AG04449 (cell line): ENCODE data around the gene GSAP.

ENCODE experiments used
- CTCF ChIA-PET: fragments of 350-600 bp; formaldehyde crosslinking; extraction: SDS; loops from one replicate; lab custom pipeline; 2021; ENCODE audit warnings: antibody characterized with exemption; lab: Yijun Ruan, JAX
- POLR2A ChIA-PET: fragments of 400-600, 350-600 bp; formaldehyde crosslinking; extraction: SDS; loops from one replicate; lab custom pipeline; 2020; ENCODE audit warnings: antibody characterized with exemption, inconsistent platforms; lab: Yijun Ruan, JAX
- DNase-seq: peaks from one replicate; pipeline ENCODE4 v3.0.0-alpha.2; 2010; ENCODE audit warnings: low read depth, low spot score
- H3K4me3 ChIP-seq: 2 replicates; pipeline ENCODE4 v1.5.1; 2011; ENCODE audit warnings: low read depth, mild to moderate bottlenecking, control low read depth, low read length
- CTCF ChIP-seq: IDR thresholded peaks from one replicate; pipeline ENCODE4 v1.5.1; 2011; ENCODE audit warnings: mild to moderate bottlenecking, moderate library complexity, low read length, control low read depth, inconsistent platforms; ENCODE audit not compliant: insufficient read depth; ENCODE audit errors: missing control alignments

Gene GSAP

GRCh38 chr7:77416621-77417371, 647 bp upstream of the GSAP start:
- ChIA-PET CTCF (interaction anchor here (5.1 kb wide), 1 partner anchor 9 kb away, joined by 24 read pairs; no protein-coding TSS in a partner anchor), POLR2A (no interaction called here)
- H3K4me3 ChIP-seq: peak overlapping the region; percentile 62
- DNase-seq: no peak
- TF ChIP-seq CTCF: no peak

GRCh38 chr7:77415476-77415822, 700 bp downstream of the GSAP start:
- peak overlapping the region; percentile 62 for H3K4me3 ChIP-seq
- DNase-seq: no peak
- TF ChIP-seq CTCF: no peak
- ChIA-PET CTCF (interaction anchor here (5.1 kb wide), 1 partner anchor 11 kb away, joined by 24 read pairs; no protein-coding TSS in a partner anchor), POLR2A (no interaction called here)

- no peak overlapping the region for H3K4me3 ChIP-seq
- POLR2A ChIA-PET: interaction anchor here (0.7 kb wide), 1 partner anchor 27 kb away, joined by 4 read pairs; no protein-coding TSS in a partner anchor
- CTCF ChIA-PET: interaction anchor here (5.1 kb wide), 1 partner anchor 12 kb away, joined by 24 read pairs; no protein-coding TSS in a partner anchor
- no peak for TF ChIP-seq CTCF
- DNase-seq: no peak
Observed at GRCh38 chr7:77413861-77414424, 2.2 kb downstream of the GSAP start.

- no peak for TF ChIP-seq CTCF
- POLR2A ChIA-PET: no interaction called here
- no peak overlapping the region for H3K4me3 ChIP-seq
- DNase-seq: no peak
- CTCF ChIA-PET: interaction anchor here (5.1 kb wide), 1 partner anchor 13 kb away, joined by 24 read pairs; no protein-coding TSS in a partner anchor
Observed at GRCh38 chr7:77413128-77413527, 3.0 kb downstream of the GSAP start.

- CTCF ChIA-PET: interaction anchor here (2.4 kb wide), 1 partner anchor 11 kb away, joined by 7 read pairs; no protein-coding TSS in a partner anchor
- H3K4me3 ChIP-seq: no peak overlapping the region
- no peak for TF ChIP-seq CTCF
- DNase-seq: peak; percentile 75
- POLR2A ChIA-PET: interaction anchor here (1.0 kb wide), 1 partner anchor 107 kb away, joined by 4 read pairs; no protein-coding TSS in a partner anchor
Observed at GRCh38 chr7:77409739-77410547, 6.2 kb downstream of the GSAP start.
